AG08395 (cell line): ENCODE results near the gene ACYP1.

Experiments
- DNase-seq: peaks from one replicate; pipeline ENCODE4 v3.0.0; 2012; ENCODE audit warnings: mixed read lengths, low spot score

The ACYP1 gene

GRCh38 chr14:75063491-75064204, at the start of gene ACYP1:
ACYP1 (minus strand) TSS chr14:75064024; CDS start chr14:75063553, 471 bp downstream.
- peak; percentile 97 for DNase-seq

GRCh38 chr14:75109877-75110276, 46.1 kb upstream of the ACYP1 start:
- no peak for DNase-seq

- DNase-seq = no peak
These were observed 43.4 kb upstream of the ACYP1 start for GRCh38 chr14:75107186-75107585.

- no peak for DNase-seq
These were observed 37.7 kb upstream of the ACYP1 start for GRCh38 chr14:75101491-75101890.

GRCh38 chr14:75098682-75099081, 34.9 kb upstream of the ACYP1 start:
- DNase-seq = no peak

- DNase-seq = no peak
These were observed 34.4 kb upstream of the ACYP1 start for GRCh38 chr14:75098212-75098611.

GRCh38 chr14:75096959-75097358, 33.1 kb upstream of the ACYP1 start:
- DNase-seq = no peak

GRCh38 chr14:75095690-75096089, 31.9 kb upstream of the ACYP1 start:
- no peak for DNase-seq

GRCh38 chr14:75094896-75095295, 31.1 kb upstream of the ACYP1 start:
- no peak for DNase-seq

- DNase-seq = no peak
These were observed 28.9 kb upstream of the ACYP1 start for GRCh38 chr14:75092698-75093097.

GRCh38 chr14:75091251-75091650, 27.4 kb upstream of the ACYP1 start:
- DNase-seq = no peak

- DNase-seq = no peak
These were observed 26.5 kb upstream of the ACYP1 start for GRCh38 chr14:75090353-75090752.

- DNase-seq = peak; percentile 66
These were observed 24.9 kb upstream of the ACYP1 start for GRCh38 chr14:75088566-75089373.

- DNase-seq = no peak
These were observed 24.3 kb upstream of the ACYP1 start for GRCh38 chr14:75088153-75088552.

- DNase-seq = no peak
These were observed 20.7 kb upstream of the ACYP1 start for GRCh38 chr14:75084513-75084912.

- DNase-seq = no peak
These were observed 19.4 kb upstream of the ACYP1 start for GRCh38 chr14:75083271-75083670.

- DNase-seq = no peak
These were observed 17.9 kb upstream of the ACYP1 start for GRCh38 chr14:75081660-75082229.

GRCh38 chr14:75079521-75079920, 15.7 kb upstream of the ACYP1 start:
- DNase-seq = no peak

- no peak for DNase-seq
These were observed 14.0 kb upstream of the ACYP1 start for GRCh38 chr14:75077794-75078193.

GRCh38 chr14:75070383-75070782, 6.6 kb upstream of the ACYP1 start:
- no peak for DNase-seq

- no peak for DNase-seq
These were observed 6.0 kb upstream of the ACYP1 start for GRCh38 chr14:75069811-75070145.

GRCh38 chr14:75069121-75069810, 5.4 kb upstream of the ACYP1 start, which contains the start of gene ZC2HC1C:
ZC2HC1C (plus strand) TSS chr14:75069641; CDS start chr14:75070574, 933 bp downstream.
- DNase-seq = peak; percentile 97
